OCI-LY1 (cell line): ENCODE measurements around the gene SPATA16.

Experiments used
- H2AFZ ChIP-seq: fragments of 200-600 bp; sonication (generic), shearing (Covaris generic); 2 replicates; pipeline ENCODE4 v1.6.0; 2014; ENCODE audit warnings: antibody characterized with exemption, mild to moderate bottlenecking, low read length
- H3F3A ChIP-seq: fragments of 200-600 bp; sonication (generic), shearing (Covaris generic); 2 replicates; pipeline ENCODE4 v1.6.0; 2014; ENCODE audit warnings: mild to moderate bottlenecking, antibody characterized with exemption, low read length, moderate library complexity; ENCODE audit not compliant: insufficient read depth
- H3K27ac ChIP-seq: fragments of 200-600 bp; sonication (generic); 2 replicates; pipeline ENCODE4 v1.5.1; 2014; ENCODE audit warnings: low read length, mixed run types, mild to moderate bottlenecking, low read depth; ENCODE audit not compliant: poor library complexity, severe bottlenecking
- H3K27me3 ChIP-seq: fragments of 200-600 bp; sonication (generic); 2 replicates; pipeline ENCODE4 v1.6.0; 2014; ENCODE audit warnings: antibody characterized with exemption, mild to moderate bottlenecking, low read length, moderate library complexity; ENCODE audit not compliant: insufficient read depth
- H3K36me3 ChIP-seq: fragments of 200-600 bp; sonication (generic); 2 replicates; pipeline ENCODE4 v1.6.1; 2014; ENCODE audit warnings: mild to moderate bottlenecking, antibody characterized with exemption, low read length, moderate library complexity, mixed read lengths; ENCODE audit not compliant: insufficient read depth
- H3K4me1 ChIP-seq: fragments of 200-600 bp; sonication (generic); 2 replicates; pipeline ENCODE4 v1.5.1; 2014; ENCODE audit warnings: mild to moderate bottlenecking, low read length, moderate library complexity; ENCODE audit not compliant: insufficient read depth, severe bottlenecking
- H3K4me2 ChIP-seq: fragments of 200-600 bp; sonication (generic), shearing (Covaris generic); 2 replicates; pipeline ENCODE4 v1.6.1; 2014; ENCODE audit warnings: low read length
- H3K4me3 ChIP-seq: fragments of 200-600 bp; sonication (generic); 2 replicates; pipeline ENCODE4 v1.5.1; 2014; ENCODE audit warnings: low read length, low read depth, mild to moderate bottlenecking, mixed read lengths; ENCODE audit not compliant: poor library complexity, severe bottlenecking
- H3K79me2 ChIP-seq: fragments of 200-600 bp; shearing (Covaris generic); 2 replicates; pipeline ENCODE4 v1.6.1; 2016; ENCODE audit warnings: mixed run types, low read length, mixed read lengths; ENCODE audit not compliant: insufficient read depth
- H3K9ac ChIP-seq: fragments of 200-600 bp; sonication (generic), shearing (Covaris generic); 2 replicates; pipeline ENCODE4 v1.6.1; 2014; ENCODE audit warnings: mild to moderate bottlenecking, low read length, mixed read lengths
- H3K9me2 ChIP-seq: fragments of 200-600 bp; sonication (generic), shearing (Covaris generic); 2 replicates; pipeline ENCODE4 v1.6.1; 2014; ENCODE audit warnings: low read depth, mild to moderate bottlenecking, low read length, mixed read lengths
- H3K9me3 ChIP-seq: fragments of 200-600 bp; shearing (Covaris generic); 2 replicates; pipeline ENCODE4 v1.6.1; 2014; ENCODE audit warnings: low read length, mixed read lengths
- H4K20me1 ChIP-seq: fragments of 200-600 bp; sonication (generic), shearing (Covaris generic); 2 replicates; pipeline ENCODE4 v1.6.0; 2016; ENCODE audit warnings: mild to moderate bottlenecking, low read length; ENCODE audit not compliant: insufficient read depth
- CTCF ChIP-seq: fragments of 200-600 bp; sonication (generic), shearing (Covaris generic); IDR thresholded peaks from 2 replicates; pipeline ENCODE4 v1.5.1; 2017; ENCODE audit warnings: mild to moderate bottlenecking, antibody characterized with exemption, low read length, moderate library complexity, mixed read lengths
- EZH2 ChIP-seq: fragments of 200-600 bp; sonication (generic), shearing (Covaris generic); IDR thresholded peaks from 2 replicates; pipeline ENCODE4 v1.8.0; 2017; ENCODE audit warnings: borderline replicate concordance, mixed run types, mild to moderate bottlenecking, antibody characterized with exemption, low read length, moderate library complexity, mixed read lengths

The SPATA16 gene

DNA sequence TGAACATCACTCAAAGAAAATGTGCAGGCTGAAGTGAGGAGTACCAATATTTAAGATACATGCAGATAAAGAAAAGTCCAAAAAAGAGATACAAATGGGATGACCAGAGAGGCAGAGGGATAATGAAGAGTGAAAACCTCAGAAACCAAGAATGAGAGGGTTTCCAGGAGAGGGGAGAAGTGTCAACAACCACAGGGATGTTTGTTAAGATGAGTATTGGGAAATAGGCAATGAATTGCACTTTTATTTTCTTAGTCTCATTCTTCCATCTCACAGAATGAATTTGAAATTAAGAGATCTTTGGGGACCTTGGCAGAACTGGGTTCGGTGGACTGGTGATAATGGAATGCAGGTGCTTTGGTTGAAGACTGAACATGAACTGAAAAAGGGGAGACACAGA lies 288.0 kb downstream of the SPATA16 start:
- no peaks in the 10 kb centered on the region for H4K20me1 ChIP-seq
- H3K4me2 ChIP-seq = no peak overlapping the region
- H3K27me3 ChIP-seq = no peaks in the 10 kb centered on the region

DNA sequence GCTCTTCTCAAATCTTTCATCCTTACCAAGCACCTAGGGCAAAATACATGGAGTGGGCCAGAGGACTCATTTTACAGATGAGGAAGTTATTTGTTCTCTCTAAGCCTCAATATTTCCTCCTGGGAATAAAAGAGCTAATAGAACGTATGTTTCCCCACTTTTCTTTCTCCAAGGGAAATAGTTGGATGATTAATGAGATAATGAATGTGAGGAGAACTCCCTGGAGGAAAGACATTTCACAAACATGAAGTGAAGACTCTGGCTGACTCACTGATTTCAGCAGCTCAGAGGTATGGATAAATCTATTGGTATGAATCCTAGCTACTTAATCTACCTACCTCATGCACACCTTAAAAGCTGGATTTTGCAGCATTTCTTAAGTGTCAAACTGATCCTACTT lies 292.1 kb downstream of the SPATA16 start:
- TF ChIP-seq EZH2 (no peak), CTCF (no peak)
- no peaks in the 10 kb centered on the region for H3K79me2 ChIP-seq
- H4K20me1 ChIP-seq = no peaks in the 10 kb centered on the region
- H3F3A ChIP-seq = no peaks in the 10 kb centered on the region
- H3K4me3 ChIP-seq = no peak overlapping the region
- no peak overlapping the region for H3K9ac ChIP-seq
- H3K4me1 ChIP-seq = no peaks in the 10 kb centered on the region
- no peaks in the 10 kb centered on the region for H3K27me3 ChIP-seq
- no peaks in the 10 kb centered on the region for H3K9me3 ChIP-seq
- H3K27ac ChIP-seq = no peak overlapping the region
- no peak overlapping the region for H2AFZ ChIP-seq
- H3K36me3 ChIP-seq = no peaks in the 10 kb centered on the region
- no peaks in the 10 kb centered on the region for H3K9me2 ChIP-seq
- H3K4me2 ChIP-seq = no peak overlapping the region

More for the DNA sequence above, 288.0 kb downstream of the SPATA16 start:
- Histone ChIP-seq H3K36me3 (no peaks in the 10 kb centered on the region), H3K9me2 (no peaks in the 10 kb centered on the region), H3F3A (no peaks in the 10 kb centered on the region), H3K9me3 (no peaks in the 10 kb centered on the region), H3K79me2 (no peaks in the 10 kb centered on the region), H3K4me1 (no peaks in the 10 kb centered on the region), H3K27ac (no peak overlapping the region), H3K9ac (no peak overlapping the region), H2AFZ (no peak overlapping the region), H3K4me3 (no peak overlapping the region)
- TF ChIP-seq EZH2 (no peak), CTCF (no peak)

- Histone ChIP-seq H3K9me2 (no peaks in the 10 kb centered on the region), H3K36me3 (no peaks in the 10 kb centered on the region), H3K9ac (no peak overlapping the region), H3K9me3 (no peaks in the 10 kb centered on the region), H2AFZ (no peak overlapping the region), H3K79me2 (no peaks in the 10 kb centered on the region), H3K27me3 (no peaks in the 10 kb centered on the region), H3K4me2 (no peak overlapping the region), H3K27ac (no peak overlapping the region), H4K20me1 (no peaks in the 10 kb centered on the region), H3K4me3 (no peak overlapping the region), H3K4me1 (no peaks in the 10 kb centered on the region), H3F3A (no peaks in the 10 kb centered on the region)
- TF ChIP-seq CTCF = no peak
- TF ChIP-seq EZH2 = no peak
Measured at GRCh38 chr3:172847292-172847691, 293.7 kb downstream of the SPATA16 start.
